Suprapubic skin (tissue), 4 donors: ENCODE data around the gene HCRT. TPM values are rescaled to one million over a fixed set of nuclear protein-coding genes. Genes with fewer than 3 reads are reported as not detected.

ENCODE experiments used
- DNase-seq, 2 donors: peaks; one replicate each; pipeline ENCODE4 v3.0.0-alpha.2; 2019; ENCODE audit warnings: low spot score in 2 of 2
- H3K27ac ChIP-seq: fragments of 200-600 bp; sonication (generic); one replicate; pipeline ENCODE4 v1.5.1; 2019
- H3K27me3 ChIP-seq: fragments of 200-600 bp; sonication (generic); one replicate; pipeline ENCODE4 v1.5.1; 2019
- H3K36me3 ChIP-seq: fragments of 200-600 bp; sonication (generic); one replicate; pipeline ENCODE4 v1.5.1; 2019
- H3K4me1 ChIP-seq: fragments of 200-600 bp; sonication (generic); one replicate; pipeline ENCODE4 v1.5.1; 2019
- H3K4me3 ChIP-seq: fragments of 200-600 bp; sonication (generic); one replicate; pipeline ENCODE4 v1.5.1; 2019; ENCODE audit warnings: mild to moderate bottlenecking
- H3K9me3 ChIP-seq: fragments of 200-600 bp; sonication (generic); one replicate; pipeline ENCODE4 v1.5.1; 2019
- CTCF ChIP-seq, 2 donors: fragments of 200-600 bp in 1 of 2; fragments of 450-650 bp in 1 of 2; sonication (generic) in 1 of 2; IDR thresholded peaks; one replicate each; pipeline ENCODE4 v1.5.1; 2016 to 2019; ENCODE audit warnings: antibody characterized with exemption in 2 of 2, mild to moderate bottlenecking in 1 of 2, moderate library complexity in 1 of 2
- EP300 ChIP-seq: sonication (generic); formaldehyde crosslinking; IDR thresholded peaks from one replicate; pipeline ENCODE4 v1.6.1; 2017; ENCODE audit warnings: antibody characterized with exemption
- POLR2A ChIP-seq, 2 donors: fragments of 450-650 bp; IDR thresholded peaks; one replicate each; pipeline ENCODE4 v1.6.1; 2017; ENCODE audit warnings: antibody characterized with exemption in 2 of 2, mild to moderate bottlenecking in 2 of 2, moderate library complexity in 2 of 2
- POLR2AphosphoS5 ChIP-seq, 3 donors: sonication (generic); formaldehyde crosslinking; IDR thresholded peaks; one replicate each; pipeline ENCODE4 v1.6.1; 2017; ENCODE audit warnings: antibody characterized with exemption in 3 of 3
- WGBS: methylation state at CpG from one replicate; pipeline ENCODE4 v1.1.5; 2018; 5-methylcytosine and 5-hydroxymethylcytosine counted together
- total RNA-seq, 4 donors: library from RNA; depleted of rRNA; stranded (reverse); fragments of >200 nt; gene quantifications; one replicate each; pipeline ENCODE4 v1.1.0, GENCODE V29; 2016

Gene HCRT
- total RNA-seq, 4 donors from 2014 or later, result not detected

- H3K36me3 ChIP-seq, result no peaks in the 10 kb centered on the region
- WGBS, result 57% methylated on average over 6 of the region's 7 CpGs
- TF ChIP-seq EP300, result no peak
- TF ChIP-seq CTCF (IDR thresholded peaks at IDR 0.05), result no peak
- TF ChIP-seq POLR2A (IDR thresholded peaks at IDR 0.05), result no peak
- TF ChIP-seq POLR2AphosphoS5 (IDR thresholded peaks at IDR 0.05), result no peak
- no peaks in the 10 kb centered on the region for H3K9me3 ChIP-seq
- peak in 1 of 2 donors; percentile 59 for DNase-seq
- peaks cover 39% of the 10 kb centered on the region for H3K27me3 ChIP-seq
- no peak overlapping the region for H3K4me3 ChIP-seq
- H3K27ac ChIP-seq, result no peak overlapping the region
- H3K4me1 ChIP-seq, result peaks cover 22% of the 10 kb centered on the region
Measured at GRCh38 chr17:42185621-42185930, 324 bp upstream of the HCRT start.

- TF ChIP-seq EP300 (no peak), POLR2AphosphoS5 (IDR thresholded peaks at IDR 0.05) (no peak), POLR2A (IDR thresholded peaks at IDR 0.05) (peak; percentile 13 to 21), CTCF (IDR thresholded peaks at IDR 0.05) (peak; percentile 58 to 89)
- peak overlapping the region; percentile 1 for H3K27ac ChIP-seq
- peak in 1 of 2 donors; percentile 73 for DNase-seq
- 14% methylated on average over 18 of the region's 83 CpGs for WGBS
- peaks cover 46% of the 10 kb centered on the region for H3K27me3 ChIP-seq
- no peaks in the 10 kb centered on the region for H3K36me3 ChIP-seq
- H3K9me3 ChIP-seq, result no peaks in the 10 kb centered on the region
- H3K4me3 ChIP-seq, result peak overlapping the region; percentile 45
- H3K4me1 ChIP-seq, result peaks cover 28% of the 10 kb centered on the region
Measured at GRCh38 chr17:42183741-42184711, 1.2 kb downstream of the HCRT start.

DNA sequence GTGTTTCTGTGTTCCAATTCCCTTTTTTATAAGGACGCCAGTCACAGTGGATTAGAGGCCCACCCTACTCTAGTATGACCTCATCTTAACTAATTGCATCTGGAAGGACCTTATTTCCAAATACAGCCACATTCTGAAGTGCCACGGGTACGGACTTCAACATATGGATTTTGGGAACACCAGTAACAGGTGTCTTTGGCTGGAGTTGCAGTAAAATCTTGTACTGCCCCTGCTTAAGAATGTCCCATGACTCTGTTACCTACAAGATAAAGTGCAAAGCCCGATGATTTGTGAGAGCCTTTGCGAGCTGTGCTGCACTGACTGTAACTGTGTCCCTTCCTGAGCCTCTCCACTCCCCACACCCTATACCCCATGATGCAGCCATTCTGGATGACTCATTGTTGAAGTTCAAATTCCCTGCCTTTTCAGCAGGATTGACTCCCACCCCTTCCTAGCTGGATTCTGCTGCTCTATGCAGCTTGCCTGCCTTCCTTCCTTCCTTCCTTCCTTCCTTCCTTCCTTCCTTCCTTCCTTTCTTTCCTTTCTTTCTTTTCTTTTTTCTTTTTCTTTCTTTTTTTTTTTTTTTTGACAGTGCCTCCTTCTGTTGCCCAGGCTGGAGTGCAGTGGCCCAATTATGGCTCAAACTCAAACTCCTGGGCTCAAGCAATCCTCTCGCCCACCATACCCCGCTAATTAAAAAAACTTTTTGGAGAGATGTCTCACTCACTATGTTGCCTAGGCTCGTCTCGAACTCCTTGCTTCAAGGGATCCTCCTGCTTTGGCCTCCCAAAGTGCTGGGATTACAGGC is 2.1 kb downstream of the HCRT start:
- DNase-seq, result no peak
- peak overlapping the region; percentile 1 for H3K27ac ChIP-seq
- 66% methylated on average over 9 of the region's 9 CpGs for WGBS
- no peaks in the 10 kb centered on the region for H3K9me3 ChIP-seq
- peak overlapping the region; percentile 45 for H3K4me3 ChIP-seq
- H3K36me3 ChIP-seq, result no peaks in the 10 kb centered on the region
- TF ChIP-seq POLR2A (IDR thresholded peaks at IDR 0.05), result no peak
- no peak for TF ChIP-seq POLR2AphosphoS5 (IDR thresholded peaks at IDR 0.05)
- TF ChIP-seq EP300, result no peak
- no peak for TF ChIP-seq CTCF (IDR thresholded peaks at IDR 0.05)
- H3K4me1 ChIP-seq, result peaks cover 28% of the 10 kb centered on the region
- peaks cover 46% of the 10 kb centered on the region for H3K27me3 ChIP-seq

DNA sequence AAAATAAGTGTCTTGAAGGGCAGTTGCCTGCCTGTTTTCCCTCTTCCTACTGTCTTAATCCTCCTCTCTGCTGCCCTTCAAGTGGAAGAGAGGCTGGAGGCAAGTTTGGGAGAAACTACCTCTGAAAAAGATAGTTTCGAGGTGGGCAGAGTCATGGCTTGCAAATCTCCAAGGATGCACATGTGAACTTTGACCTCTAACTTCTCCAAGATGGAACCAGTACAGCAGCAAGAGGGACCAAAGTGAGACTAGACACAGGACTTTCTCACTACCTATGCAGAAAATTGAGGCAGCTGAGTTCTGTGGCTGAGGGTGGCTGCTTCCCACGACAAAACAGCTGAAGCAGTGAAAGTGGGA is 3.4 kb downstream of the HCRT start:
- WGBS, result 80% methylated on average over 2 of the region's 2 CpGs
- Histone ChIP-seq H3K4me3 (no peak overlapping the region), H3K9me3 (no peaks in the 10 kb centered on the region), H3K27ac (no peak overlapping the region), H3K36me3 (no peaks in the 10 kb centered on the region), H3K4me1 (peaks cover 28% of the 10 kb centered on the region), H3K27me3 (peaks cover 46% of the 10 kb centered on the region)
- no peak for DNase-seq
- TF ChIP-seq POLR2AphosphoS5 (IDR thresholded peaks at IDR 0.05) (no peak), EP300 (no peak)

DNA sequence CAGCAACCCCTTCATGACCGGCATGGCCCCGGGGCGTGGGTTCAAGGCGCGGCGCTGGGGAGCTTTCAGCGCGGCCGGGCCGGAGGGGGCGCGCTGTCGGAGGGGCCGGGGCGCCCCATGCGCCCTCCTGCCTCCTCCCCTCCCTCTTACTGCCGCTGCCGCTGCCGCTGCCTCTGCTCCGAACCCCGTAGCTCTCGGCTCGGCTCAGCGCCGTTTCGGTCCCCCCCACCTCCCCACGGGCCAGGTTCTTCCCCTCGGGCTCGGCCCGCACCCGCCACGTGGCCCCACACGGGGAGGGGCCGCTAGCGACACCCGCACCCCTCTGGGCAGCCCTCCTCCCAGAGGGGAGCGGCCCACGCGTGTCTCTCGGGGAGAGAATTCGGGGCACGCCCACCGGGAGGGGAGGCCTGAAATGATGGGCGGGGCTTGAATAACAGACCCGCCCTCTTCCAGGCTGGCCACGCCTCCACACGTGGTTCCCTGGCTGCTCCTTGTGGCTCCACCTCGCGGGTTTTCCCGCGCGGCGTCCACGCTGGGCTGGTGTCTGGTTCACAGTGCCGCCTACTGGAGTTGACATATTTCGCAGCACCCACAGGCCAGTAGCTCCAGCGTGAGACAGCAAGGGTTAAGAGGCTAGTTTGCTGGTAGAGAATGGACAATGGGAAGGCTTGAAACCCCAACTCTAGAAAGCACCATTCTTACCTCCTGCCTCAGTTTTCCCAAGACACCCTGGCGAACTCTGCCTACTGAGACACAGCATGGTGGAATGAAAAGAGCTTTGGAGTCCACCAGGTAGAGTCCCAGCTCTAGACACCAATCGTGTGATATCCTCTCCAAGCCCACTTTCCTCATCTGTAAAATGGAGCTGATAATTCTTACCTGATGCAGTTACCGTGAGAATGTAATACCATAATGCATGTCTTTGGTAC is 4.1 kb downstream of the HCRT start, which contains the start of gene KCNH4:
Gene KCNH4, minus strand, starts transcription at position 221 of the 929 bp plus-strand sequence. Its CDS starts 197 bp downstream, at position 24.
- Histone ChIP-seq H3K4me3 (peak within 1 kb of the TSS; percentile 43), H3K36me3 (no peaks in the 10 kb centered on the region), H3K9me3 (no peaks in the 10 kb centered on the region), H3K27ac (no peak within 1 kb of the TSS), H3K27me3 (peaks cover 46% of the 10 kb centered on the region), H3K4me1 (peaks cover 28% of the 10 kb centered on the region)
- DNase-seq, result peak; percentile 80 to 84
- no peak for TF ChIP-seq EP300
- no peak for TF ChIP-seq POLR2A (IDR thresholded peaks at IDR 0.05)
- TF ChIP-seq CTCF (IDR thresholded peaks at IDR 0.05), result peak in 1 of 2 donors; percentile 45
- WGBS, result 9% methylated on average over 38 of the region's 60 CpGs
